Progenitor cell of endocrine pancreas (in vitro differentiated cells): ENCODE measurements around the gene TRIM74. TPM values are rescaled to one million over a fixed set of nuclear protein-coding genes. Genes with fewer than 3 reads are reported as not detected.

Source experiments
- total RNA-seq: library from RNA; stranded (reverse); gene quantifications from 2 replicates; pipeline ENCODE4 v1.2.1, GENCODE V29; 2021

Gene TRIM74
- total RNA-seq, 1 donor from 2014 or later = 2.1 TPM

Other genes starting within 250 kb of the TRIM74 start
- gene TYW1B, start 141.3 kb downstream of the TRIM74 start, total RNA-seq = 4.2 and 5.7 TPM in 2 replicates
- 53.2 and 53.6 TPM in 2 replicates for gene POM121, start 44.4 kb downstream of the TRIM74 start, total RNA-seq
- gene SPDYE8, start 60.3 kb upstream of the TRIM74 start, total RNA-seq = 0.22 TPM in 1 of 2 replicates, not detected in the other
- gene SPDYE11, start 88.4 kb upstream of the TRIM74 start, total RNA-seq = 0.22 TPM in 1 of 2 replicates, not detected in the other
- 0.22 TPM in 1 of 2 replicates, not detected in the other for gene SPDYE9, start 116.6 kb upstream of the TRIM74 start, total RNA-seq